Stomach (tissue), 4 donors: Measurements from ENCODE around the gene COLQ.

Experiments used
- CTCF ChIP-seq, 7 experiments: fragments of 450-650 bp in 4 of 7; fragments of 200-600 bp in 3 of 7; sonication (generic) in 3 of 7; IDR thresholded peaks; one replicate each; pipeline ENCODE4 v1.5.1; 2016 to 2019; ENCODE audit warnings: antibody characterized with exemption in 7 of 7, control low read depth in 2 of 7, mild to moderate bottlenecking in 1 of 7
- EP300 ChIP-seq: sonication (generic); formaldehyde crosslinking; IDR thresholded peaks from one replicate; pipeline ENCODE4 v1.6.1; 2017; ENCODE audit warnings: antibody characterized with exemption
- POLR2AphosphoS5 ChIP-seq, 3 donors: sonication (generic); formaldehyde crosslinking; IDR thresholded peaks; one replicate each; pipeline ENCODE4 v1.6.1; 2016; ENCODE audit warnings: antibody characterized with exemption in 3 of 3

- no peak for TF ChIP-seq CTCF (IDR thresholded peaks at IDR 0.05)
- TF ChIP-seq POLR2AphosphoS5 (IDR thresholded peaks at IDR 0.05), result no peak
- no peak for TF ChIP-seq EP300
Measured at GRCh38 chr3:15486979-15487378, 34.5 kb downstream of the COLQ start.
